A549 (cell line): ENCODE measurements around the gene SELENBP1. TPM values are rescaled to one million over a fixed set of nuclear protein-coding genes. Genes with fewer than 3 reads are reported as not detected.
A peak's percentile ranks its signal among the peaks of the same experiment; 100 is the strongest.

Experiments
- ATAC-seq, 2 experiments: fragments of 200-7000 bp in 1 of 2; fragments of >200 bp in 1 of 2; cut with Nextera tagmentation in 1 of 2; cut with Tn5 transposase in 1 of 2; 3 replicates each; pipeline versions ENCODE4 v1.8.0 to v1.9.1; 2018 to 2020; ENCODE audit warnings: mild to moderate bottlenecking in 1 of 2, moderate library complexity in 1 of 2
- CTCF ChIA-PET: fragments of 300-600 bp; sonication (Branson Sonifier 250); formaldehyde crosslinking; extraction: SDS; loops from one replicate; lab custom pipeline; 2021; ENCODE audit warnings: antibody characterized with exemption, inconsistent platforms; lab: Yijun Ruan, JAX
- POLR2A ChIA-PET: fragments of 350-600 bp; formaldehyde crosslinking; extraction: SDS; loops from one replicate; lab custom pipeline; 2021; ENCODE audit warnings: antibody characterized with exemption, inconsistent platforms; lab: Yijun Ruan, JAX
- DNase-seq, 2 experiments: peaks; one replicate each; pipeline versions ENCODE4 v3.0.0 to v3.0.0-alpha.2; 2011 to 2016; ENCODE audit warnings: low read depth in 1 of 2, low spot score in 1 of 2
- FAIRE-seq: peaks from 2 replicates; lab custom pipeline; 2011; peaks lifted over from hg19 to GRCh38; lab: Jason Lieb, UNC
- H3K27ac ChIP-seq, 2 experiments: fragments of >200 bp; sonication (Bioruptor Twin); formaldehyde crosslinking; 3 replicates each; pipeline ENCODE4 v1.5.1; 2016 to 2017
- H3K4me1 ChIP-seq: fragments of >200 bp; sonication (Bioruptor Twin); formaldehyde crosslinking; 3 replicates; pipeline ENCODE4 v1.6.1; 2016
- H3K4me2 ChIP-seq: fragments of >200 bp; sonication (Bioruptor Twin); formaldehyde crosslinking; 3 replicates; pipeline ENCODE4 v1.6.1; 2016
- H3K4me3 ChIP-seq: fragments of >200 bp; sonication (Bioruptor Twin); formaldehyde crosslinking; 3 replicates; pipeline ENCODE4 v1.5.1; 2016
- H3K9me3 ChIP-seq: fragments of >200 bp; sonication (Bioruptor Twin); formaldehyde crosslinking; 3 replicates; pipeline ENCODE4 v1.6.1; 2016
- CBX2 ChIP-seq: fragments of 200-600 bp; sonication (generic); IDR thresholded peaks from 2 replicates; pipeline ENCODE4 v1.6.1; 2016; ENCODE audit warnings: low read depth, mild to moderate bottlenecking, borderline replicate concordance
- CBX8 ChIP-seq: fragments of 200-600 bp; sonication (generic); IDR thresholded peaks from 2 replicates; pipeline ENCODE4 v1.6.1; 2016
- CHD4 ChIP-seq: fragments of 200-600 bp; sonication (generic); IDR thresholded peaks from 2 replicates; pipeline ENCODE4 v1.6.1; 2016; ENCODE audit warnings: antibody characterized with exemption, mild to moderate bottlenecking, borderline replicate concordance
- EHF ChIP-seq: fragments of 250-450 bp; sonication (Bioruptor Pico); IDR thresholded peaks from 2 replicates; pipeline ENCODE4 v1.5.0; 2020; ENCODE audit warnings: mild to moderate bottlenecking
- HEYL ChIP-seq: fragments of 250-450 bp; sonication (Bioruptor Pico); IDR thresholded peaks from 2 replicates; pipeline ENCODE4 v1.8.0; 2021; ENCODE audit warnings: mild to moderate bottlenecking, moderate library complexity
- HOXB13 ChIP-seq: fragments of 250-450 bp; sonication (Bioruptor Pico); IDR thresholded peaks from 2 replicates; pipeline ENCODE4 v1.5.0; 2020; ENCODE audit warnings: low read depth, mild to moderate bottlenecking, moderate library complexity
- JUNB ChIP-seq: fragments of >200 bp; sonication (Bioruptor Twin); formaldehyde crosslinking; IDR thresholded peaks from 2 replicates; pipeline ENCODE4 v1.6.1; 2016
- KDM1A ChIP-seq: fragments of 200-600 bp; sonication (generic); IDR thresholded peaks from 2 replicates; pipeline ENCODE4 v1.6.1; 2016; ENCODE audit warnings: low read depth, mild to moderate bottlenecking
- KDM5A ChIP-seq: fragments of 200-600 bp; sonication (generic); IDR thresholded peaks from 2 replicates; pipeline ENCODE4 v1.6.1; 2016; ENCODE audit warnings: antibody characterized with exemption, mild to moderate bottlenecking
- MAFK ChIP-seq: fragments of 450-650 bp; IDR thresholded peaks from 2 replicates; pipeline ENCODE4 v1.6.1; 2014; ENCODE audit not compliant: partially characterized antibody
- PHF8 ChIP-seq: fragments of 200-600 bp; sonication (generic); IDR thresholded peaks from 2 replicates; pipeline ENCODE4 v1.6.1; 2016; ENCODE audit warnings: low read depth, mild to moderate bottlenecking, antibody characterized with exemption, moderate library complexity, borderline replicate concordance
- RAD21 ChIP-seq, 2 experiments: fragments of >200 bp in 1 of 2; sonication (Bioruptor Twin) in 1 of 2; formaldehyde crosslinking in 1 of 2; IDR thresholded peaks in 1 of 2; conservative IDR thresholded peaks in 1 of 2; 2 replicates in 1 of 2; 3 replicates in 1 of 2; pipeline ENCODE4 v1.6.1; 2012 to 2018; ENCODE audit warnings: inconsistent platforms in 1 of 2
- RARB ChIP-seq: fragments of 250-450 bp; sonication (Bioruptor Pico); IDR thresholded peaks from 2 replicates; pipeline ENCODE4 v1.8.0; 2021; ENCODE audit warnings: mild to moderate bottlenecking, moderate library complexity
- RFX5 ChIP-seq: fragments of 450-650 bp; IDR thresholded peaks from 2 replicates; pipeline ENCODE4 v1.7.1; 2014; ENCODE audit warnings: antibody characterized with exemption, mild to moderate bottlenecking, moderate library complexity
- SMC3 ChIP-seq: fragments of >200 bp; sonication (Bioruptor Twin); formaldehyde crosslinking; IDR thresholded peaks from 3 replicates; pipeline ENCODE4 v1.6.1; 2018; ENCODE audit warnings: inconsistent platforms
- SREBF2 ChIP-seq: fragments of 450-650 bp; IDR thresholded peaks from 2 replicates; pipeline ENCODE4 v1.6.1; 2014; ENCODE audit warnings: mild to moderate bottlenecking, moderate library complexity
- TFCP2L1 ChIP-seq: fragments of 250-450 bp; sonication (Bioruptor Pico); IDR thresholded peaks from 2 replicates; pipeline ENCODE4 v1.5.0; 2021; ENCODE audit warnings: mild to moderate bottlenecking
- ZFP36 ChIP-seq: fragments of 450-650 bp; IDR thresholded peaks from 2 replicates; pipeline ENCODE4 v1.6.1; 2014; ENCODE audit warnings: borderline replicate concordance; ENCODE audit not compliant: partially characterized antibody
- ZNF302 ChIP-seq: fragments of 250-450 bp; sonication (Bioruptor Pico); IDR thresholded peaks from 2 replicates; pipeline ENCODE4 v1.9.0; 2021; ENCODE audit warnings: inconsistent platforms, mild to moderate bottlenecking, moderate library complexity
- WGBS: methylation state at CpG from one replicate; pipeline ENCODE4 v1.1.6; 2017; ENCODE audit errors: missing lambda C conversion rate; 5-methylcytosine and 5-hydroxymethylcytosine counted together
- polyA plus RNA-seq, 4 experiments: library from polyadenylated mRNA; depleted of rRNA in 3 of 4; stranded (reverse); fragments of >200 nt; fragmentation: RNase III in 1 of 4; extraction: RNeasy Plus Mini Kit Qiagen cat#74134 plus additional on column Dnase treatment in 1 of 4; gene quantifications; 2 replicates in 3 of 4; 3 replicates in 1 of 4; pipeline ENCODE4 v1.2.3, GENCODE V29; 2011 to 2017
- TF ChIP-seq, protein P1 (sequence below): IDR thresholded peaks from 2 replicates; pipeline ENCODE4 v1.6.1; 2012
- TF ChIP-seq, protein P2 (sequence below): IDR thresholded peaks from 2 replicates; pipeline ENCODE4 v1.6.1; 2012
- TF ChIP-seq, protein P3 (sequence below): fragments of 250-450 bp; sonication (Bioruptor Pico); IDR thresholded peaks from 2 replicates; pipeline ENCODE4 v1.5.0; 2020; ENCODE audit warnings: low read depth, mild to moderate bottlenecking, moderate library complexity
- TF ChIP-seq, protein P4 (sequence below): fragments of >200 bp; sonication (Bioruptor Twin); formaldehyde crosslinking; IDR thresholded peaks from 3 replicates; pipeline ENCODE4 v1.6.1; 2016
- TF ChIP-seq, protein P5 (sequence below): fragments of 450-650 bp; IDR thresholded peaks from 2 replicates; pipeline ENCODE4 v1.6.1; 2014; ENCODE audit warnings: antibody characterized with exemption
- TF ChIP-seq, protein P6 (sequence below): fragments of 150-350 bp; IDR thresholded peaks from 2 replicates; pipeline ENCODE4 v1.6.1; 2014; ENCODE audit warnings: low read depth, mild to moderate bottlenecking, low read length

The SELENBP1 gene
- polyA plus RNA-seq, 2 of the 4 experiments (the other 2 are of a cell fraction): 12.8 to 28.6 TPM

DNA sequence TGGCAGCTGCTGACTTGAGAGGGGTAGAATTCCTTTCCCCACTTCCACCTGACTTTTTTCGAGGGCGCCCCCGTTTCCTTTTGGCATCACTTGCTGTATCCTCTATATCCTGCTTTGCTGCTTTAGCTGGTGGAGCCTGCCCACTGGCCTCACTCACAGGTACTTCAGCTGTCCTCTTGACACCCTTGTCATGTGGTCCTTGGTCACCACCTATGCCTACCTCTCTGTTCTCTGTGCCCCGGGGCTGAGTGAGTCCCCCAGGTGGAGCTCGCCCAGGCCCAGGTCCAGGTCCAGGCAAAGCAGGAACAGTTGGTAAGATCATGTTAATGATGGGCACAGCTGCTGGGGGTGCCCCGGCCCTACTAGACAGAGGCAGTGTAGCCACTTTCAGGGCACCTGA is 29.9 kb downstream of the SELENBP1 start:
- ATAC-seq (no peak), DNase-seq (no peak), FAIRE-seq (no peak)
- peaks cover 12% of the 10 kb centered on the region for H3K4me1 ChIP-seq
- ChIA-PET CTCF (interaction anchor here (7.6 to 11.2 kb wide), 2 partner anchors 13 to 30 kb away, joined by 108 to 831 read pairs; partner anchors contain the start of gene PI4KB), POLR2A (no interaction called here)
- WGBS: 82% methylated on average over 6 of the region's 6 CpGs
- no peak overlapping the region for H3K27ac ChIP-seq
- no peak overlapping the region for H3K4me2 ChIP-seq
- no peaks in the 10 kb centered on the region for H3K9me3 ChIP-seq
- H3K4me3 ChIP-seq: no peak overlapping the region
- TF ChIP-seq, protein P1, sequence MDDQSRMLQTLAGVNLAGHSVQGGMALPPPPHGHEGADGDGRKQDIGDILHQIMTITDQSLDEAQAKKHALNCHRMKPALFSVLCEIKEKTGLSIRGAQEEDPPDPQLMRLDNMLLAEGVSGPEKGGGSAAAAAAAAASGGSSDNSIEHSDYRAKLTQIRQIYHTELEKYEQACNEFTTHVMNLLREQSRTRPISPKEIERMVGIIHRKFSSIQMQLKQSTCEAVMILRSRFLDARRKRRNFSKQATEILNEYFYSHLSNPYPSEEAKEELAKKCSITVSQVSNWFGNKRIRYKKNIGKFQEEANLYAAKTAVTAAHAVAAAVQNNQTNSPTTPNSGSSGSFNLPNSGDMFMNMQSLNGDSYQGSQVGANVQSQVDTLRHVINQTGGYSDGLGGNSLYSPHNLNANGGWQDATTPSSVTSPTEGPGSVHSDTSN: no peak
- TF ChIP-seq, protein P2, sequence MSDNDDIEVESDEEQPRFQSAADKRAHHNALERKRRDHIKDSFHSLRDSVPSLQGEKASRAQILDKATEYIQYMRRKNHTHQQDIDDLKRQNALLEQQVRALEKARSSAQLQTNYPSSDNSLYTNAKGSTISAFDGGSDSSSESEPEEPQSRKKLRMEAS: no peak
- TF ChIP-seq JUNB: no peak
- no peak for TF ChIP-seq PHF8
- TF ChIP-seq SREBF2: no peak
- no peak for TF ChIP-seq CBX8
- TF ChIP-seq ZNF302: no peak
- TF ChIP-seq HOXB13 (CRISPR knock-in tag): no peak
- TF ChIP-seq RFX5: no peak
- no peak for TF ChIP-seq ZFP36
- no peak for TF ChIP-seq KDM5A
- TF ChIP-seq TFCP2L1 (CRISPR knock-in tag): no peak
- TF ChIP-seq, all 56 proteins: peak for 0

DNA sequence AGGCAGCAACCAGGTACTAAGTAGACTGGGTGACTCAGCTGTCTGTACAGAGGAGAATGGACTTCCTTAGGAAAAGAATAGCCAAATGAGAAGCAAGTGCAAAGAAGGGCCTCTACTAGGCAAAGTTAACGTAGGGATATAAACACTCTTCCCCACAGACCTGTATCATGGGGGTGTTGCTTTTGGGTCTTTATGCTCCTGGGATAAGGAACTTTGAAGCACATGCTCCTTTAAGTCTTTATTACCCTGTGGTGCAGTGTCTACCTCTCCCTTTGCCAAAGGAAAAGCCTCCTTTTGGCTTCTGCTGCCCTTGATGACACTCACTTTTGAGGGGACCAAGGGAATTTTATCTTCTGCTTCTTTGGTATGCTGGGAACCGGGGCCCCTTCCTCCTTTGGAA is 30.5 kb downstream of the SELENBP1 start:
- no peak overlapping the region for H3K4me3 ChIP-seq
- no peak overlapping the region for H3K4me2 ChIP-seq
- WGBS: 88% methylated on average over 2 of the region's 2 CpGs
- H3K4me1 ChIP-seq: peaks cover 12% of the 10 kb centered on the region
- ChIA-PET CTCF (interaction anchor here (1.8 to 11.2 kb wide), 4 partner anchors 13 to 134 kb away, joined by 4 to 831 read pairs (median 58); partner anchors contain the start of gene PI4KB), POLR2A (interaction anchor here (1.8 to 2.0 kb wide), 2 partner anchors 14 to 31 kb away, joined by 7 to 9 read pairs; partner anchors contain the start of gene PI4KB)
- no peak overlapping the region for H3K27ac ChIP-seq
- FAIRE-seq (no peak), ATAC-seq (no peak; a peak in 1 of 6 replicates), DNase-seq (no peak)
- TF ChIP-seq TFCP2L1 (CRISPR knock-in tag) (no peak), MAFK (no peak), EHF (CRISPR knock-in tag) (no peak), ZNF302 (no peak), RARB (CRISPR knock-in tag) (no peak), SREBF2 (no peak)
- TF ChIP-seq, protein P3, sequence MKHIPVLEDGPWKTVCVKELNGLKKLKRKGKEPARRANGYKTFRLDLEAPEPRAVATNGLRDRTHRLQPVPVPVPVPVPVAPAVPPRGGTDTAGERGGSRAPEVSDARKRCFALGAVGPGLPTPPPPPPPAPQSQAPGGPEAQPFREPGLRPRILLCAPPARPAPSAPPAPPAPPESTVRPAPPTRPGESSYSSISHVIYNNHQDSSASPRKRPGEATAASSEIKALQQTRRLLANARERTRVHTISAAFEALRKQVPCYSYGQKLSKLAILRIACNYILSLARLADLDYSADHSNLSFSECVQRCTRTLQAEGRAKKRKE (CRISPR knock-in tag): no peak
- TF ChIP-seq, protein P4, sequence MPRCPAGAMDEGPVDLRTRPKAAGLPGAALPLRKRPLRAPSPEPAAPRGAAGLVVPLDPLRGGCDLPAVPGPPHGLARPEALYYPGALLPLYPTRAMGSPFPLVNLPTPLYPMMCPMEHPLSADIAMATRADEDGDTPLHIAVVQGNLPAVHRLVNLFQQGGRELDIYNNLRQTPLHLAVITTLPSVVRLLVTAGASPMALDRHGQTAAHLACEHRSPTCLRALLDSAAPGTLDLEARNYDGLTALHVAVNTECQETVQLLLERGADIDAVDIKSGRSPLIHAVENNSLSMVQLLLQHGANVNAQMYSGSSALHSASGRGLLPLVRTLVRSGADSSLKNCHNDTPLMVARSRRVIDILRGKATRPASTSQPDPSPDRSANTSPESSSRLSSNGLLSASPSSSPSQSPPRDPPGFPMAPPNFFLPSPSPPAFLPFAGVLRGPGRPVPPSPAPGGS: no peak
- H3K9me3 ChIP-seq: no peaks in the 10 kb centered on the region

DNA sequence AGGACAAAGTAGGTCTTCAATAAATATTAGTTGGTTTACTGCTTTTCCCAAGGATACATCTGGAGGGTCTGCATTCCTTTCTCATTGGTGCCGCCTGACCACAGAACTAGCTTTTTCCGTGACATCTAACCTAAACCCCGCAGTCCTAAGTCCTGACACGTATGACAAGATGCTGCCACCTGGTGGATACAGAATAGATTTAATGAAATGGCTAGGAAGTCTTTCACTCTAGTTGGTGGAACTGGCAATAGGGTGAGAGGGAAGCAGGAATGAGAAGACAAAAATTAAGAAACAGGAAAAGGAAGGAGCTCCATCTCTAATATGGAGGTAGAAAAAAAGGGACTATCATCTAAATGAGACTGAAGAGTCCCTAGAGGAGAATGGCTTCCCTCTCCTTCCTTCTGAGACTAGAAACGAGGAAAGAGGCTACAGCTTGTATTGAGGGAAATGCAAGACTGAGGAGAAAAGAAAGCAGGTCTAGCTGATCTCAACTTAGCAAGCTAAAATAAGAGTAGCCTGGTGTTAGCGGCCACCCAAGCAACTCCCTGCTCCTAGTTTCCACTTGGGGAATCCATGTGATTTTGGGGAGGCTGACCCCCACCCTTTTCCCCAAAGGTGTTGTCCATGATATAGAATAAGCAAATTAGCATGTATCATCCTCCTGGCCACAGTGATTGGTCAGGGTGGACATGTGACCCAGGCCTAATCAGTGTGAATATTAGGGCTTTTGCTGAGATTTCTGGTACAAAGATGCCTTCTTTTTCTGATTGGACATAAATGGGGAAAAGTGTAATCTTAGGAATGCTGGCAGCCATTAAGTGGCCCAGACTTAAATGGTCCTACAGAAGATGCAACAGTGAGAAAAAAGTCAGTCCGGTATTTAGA is 31.4 kb downstream of the SELENBP1 start:
- H3K27ac ChIP-seq: no peak overlapping the region
- H3K4me2 ChIP-seq: 0 out of 3 replicates have a peak overlapping the region, but pooled peaks have one; percentile 25
- POLR2A ChIA-PET: interaction anchor here (0.6 to 2.0 kb wide), 6 partner anchors 13 to 151 kb away, joined by 3 to 12 read pairs (median 6); partner anchors contain the start of genes PI4KB and VPS72
- WGBS: 31% methylated on average over 7 of the region's 7 CpGs
- FAIRE-seq (peak; percentile 77), ATAC-seq (peak; percentile 87 to 93), DNase-seq (peak; percentile 60 to 84)
- H3K4me1 ChIP-seq: peaks cover 9% of the 10 kb centered on the region
- no peaks in the 10 kb centered on the region for H3K9me3 ChIP-seq
- H3K4me3 ChIP-seq: no peak overlapping the region
- CTCF ChIA-PET: interaction anchor here (0.5 to 11.2 kb wide), 59 partner anchors 14 to 517 kb away, joined by 3 to 831 read pairs (median 4); partner anchors contain the start of genes PI4KB, PSMB4, PSMD4 and SELENBP1
- TF ChIP-seq SMC3: peak; percentile 90
- no peak for TF ChIP-seq CHD4
- TF ChIP-seq, protein P5, sequence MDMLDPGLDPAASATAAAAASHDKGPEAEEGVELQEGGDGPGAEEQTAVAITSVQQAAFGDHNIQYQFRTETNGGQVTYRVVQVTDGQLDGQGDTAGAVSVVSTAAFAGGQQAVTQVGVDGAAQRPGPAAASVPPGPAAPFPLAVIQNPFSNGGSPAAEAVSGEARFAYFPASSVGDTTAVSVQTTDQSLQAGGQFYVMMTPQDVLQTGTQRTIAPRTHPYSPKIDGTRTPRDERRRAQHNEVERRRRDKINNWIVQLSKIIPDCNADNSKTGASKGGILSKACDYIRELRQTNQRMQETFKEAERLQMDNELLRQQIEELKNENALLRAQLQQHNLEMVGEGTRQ: peak; percentile 56
- no peak for TF ChIP-seq JUNB
- no peak for TF ChIP-seq CBX2
- TF ChIP-seq KDM1A: no peak
- peak; percentile 84 to 87 for TF ChIP-seq RAD21 (conservative IDR thresholded peaks at IDR 0.05 in 1 of 2, IDR thresholded peaks at IDR 0.05 in 1 of 2)
- no peak for TF ChIP-seq HEYL (CRISPR knock-in tag)
- TF ChIP-seq, protein P6, sequence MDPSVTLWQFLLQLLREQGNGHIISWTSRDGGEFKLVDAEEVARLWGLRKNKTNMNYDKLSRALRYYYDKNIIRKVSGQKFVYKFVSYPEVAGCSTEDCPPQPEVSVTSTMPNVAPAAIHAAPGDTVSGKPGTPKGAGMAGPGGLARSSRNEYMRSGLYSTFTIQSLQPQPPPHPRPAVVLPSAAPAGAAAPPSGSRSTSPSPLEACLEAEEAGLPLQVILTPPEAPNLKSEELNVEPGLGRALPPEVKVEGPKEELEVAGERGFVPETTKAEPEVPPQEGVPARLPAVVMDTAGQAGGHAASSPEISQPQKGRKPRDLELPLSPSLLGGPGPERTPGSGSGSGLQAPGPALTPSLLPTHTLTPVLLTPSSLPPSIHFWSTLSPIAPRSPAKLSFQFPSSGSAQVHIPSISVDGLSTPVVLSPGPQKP: no peak
